ENCODE measurements around the gene RFX8.

DNA sequence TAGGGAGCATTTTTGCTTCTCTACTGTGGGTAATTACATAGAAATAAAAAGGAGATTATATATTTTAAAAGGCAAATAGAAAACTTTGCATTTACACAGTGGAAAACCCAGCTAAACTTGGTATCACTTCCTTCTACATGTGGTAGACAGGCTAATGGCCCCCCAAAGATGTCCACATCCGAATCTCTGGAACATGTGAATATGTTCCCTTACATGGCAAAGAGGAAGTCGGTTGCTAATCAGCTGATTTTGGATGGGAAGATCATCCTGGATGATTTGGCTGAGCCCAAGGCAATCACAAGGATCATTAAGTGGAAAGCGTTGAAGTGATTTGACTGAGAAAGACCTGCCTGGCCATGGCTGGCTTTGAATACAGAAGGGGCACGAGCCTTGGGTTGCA is 113.8 kb downstream of the RFX8 start:
- TF ChIP-seq POLR2A (IDR thresholded peaks at IDR 0.05; ENCODE audit: low read depth, low read length) (no peak), POLR2AphosphoS5 (IDR thresholded peaks at IDR 0.05; ENCODE audit: low read depth, low read length) (no peak)

All from GM12891 (cell line).